K562 (cell line): ENCODE data around the gene CMIP. TPM values are rescaled to one million over a fixed set of nuclear protein-coding genes. Genes with fewer than 3 reads are reported as not detected.

Source experiments
- ATAC-seq: fragments of 200-7000 bp; cut with Tn5 transposase; 3 replicates; pipeline ENCODE4 v1.9.1; 2020; ENCODE audit warnings: moderate library complexity
- BruUV-seq: library from RNA; stranded (reverse); fragments of 400-500 nt; replicated peaks from 2 replicates; lab custom pipeline; 2021; lab: Mats Ljungman, UMichigan
- CTCF ChIA-PET: fragments of 300-600 bp; formaldehyde crosslinking; extraction: SDS; loops from one replicate; lab custom pipeline; 2021; ENCODE audit warnings: low intra/inter-chr PET ratio; lab: Yijun Ruan, JAX
- POLR2A ChIA-PET: fragments of 300-600, 350-650 bp; sonication (Branson Sonifier 250); formaldehyde crosslinking; extraction: SDS; loops from one replicate; lab custom pipeline; 2021; ENCODE audit warnings: antibody characterized with exemption, inconsistent platforms; lab: Yijun Ruan, JAX
- DNase-seq, 4 experiments: peaks; one replicate each; pipeline versions ENCODE4 v3.0.0 to v3.0.0-alpha.2; 2011 to 2018; ENCODE audit warnings: low spot score in 3 of 4, mixed read lengths in 3 of 4; ENCODE audit errors: extremely low read depth in 1 of 4
- FAIRE-seq: peaks from 2 replicates; lab custom pipeline; 2011; peaks lifted over from hg19 to GRCh38; lab: Jason Lieb, UNC
- H2AFZ ChIP-seq: 2 replicates; pipeline ENCODE4 v1.6.0; 2011; ENCODE audit warnings: low read depth, low read length, control low read depth, inconsistent platforms
- H3K27ac ChIP-seq: fragments of 200-600 bp; 3 replicates; pipeline ENCODE4 v1.8.0; 2011; ENCODE audit warnings: low read depth, mild to moderate bottlenecking, control low read depth, inconsistent platforms, low read length, moderate library complexity, mixed read lengths; ENCODE audit errors: extremely low read depth
- H3K27me3 ChIP-seq, 2 experiments: fragments of 300-600 bp in 1 of 2; 2 replicates in 1 of 2; 3 replicates in 1 of 2; pipeline versions ENCODE4 v1.6.0 to v1.8.0; 2011; ENCODE audit warnings: inconsistent platforms in 2 of 2, low read length in 2 of 2, mild to moderate bottlenecking in 1 of 2, mixed read lengths in 1 of 2, moderate library complexity in 1 of 2; ENCODE audit not compliant: control insufficient read depth in 2 of 2, insufficient read depth in 2 of 2
- H3K36me3 ChIP-seq: fragments of 300-600 bp; 3 replicates; pipeline ENCODE4 v1.8.0; 2011; ENCODE audit warnings: mild to moderate bottlenecking, low read length, inconsistent platforms; ENCODE audit not compliant: control insufficient read depth, insufficient read depth
- H3K4me1 ChIP-seq, 2 experiments: fragments of 200-600 bp in 1 of 2; replicated peaks in 1 of 2; 2 replicates in 1 of 2; 3 replicates in 1 of 2; pipeline versions ENCODE4 v1.5.1 to v1.8.0; 2011; ENCODE audit warnings: inconsistent platforms in 2 of 2, low read length in 2 of 2, mild to moderate bottlenecking in 1 of 2, mixed read lengths in 1 of 2, moderate library complexity in 1 of 2; ENCODE audit not compliant: control insufficient read depth in 2 of 2, insufficient read depth in 2 of 2
- H3K4me2 ChIP-seq: 2 replicates; pipeline ENCODE4 v1.6.1; 2011; ENCODE audit warnings: low read length, control low read depth, inconsistent platforms, mixed read lengths; ENCODE audit not compliant: insufficient read depth
- H3K4me3 ChIP-seq: fragments of 200-600 bp; sonication (generic), shearing (Covaris generic); 2 replicates; pipeline ENCODE4 v1.5.1; 2016; ENCODE audit warnings: control low read depth, inconsistent platforms
- H3K79me2 ChIP-seq: fragments of 200-600 bp; 3 replicates; pipeline ENCODE4 v1.8.0; 2011; ENCODE audit warnings: low read length, inconsistent platforms; ENCODE audit not compliant: control insufficient read depth, insufficient read depth
- H3K9ac ChIP-seq, 2 experiments: 2 replicates each; pipeline versions ENCODE4 v1.6.0 to v1.6.1; 2011; ENCODE audit warnings: low read depth in 2 of 2, low read length in 2 of 2, control low read depth in 1 of 2, inconsistent platforms in 1 of 2, mild to moderate bottlenecking in 1 of 2, mixed read lengths in 1 of 2; ENCODE audit not compliant: insufficient read depth in 1 of 2
- H3K9me1 ChIP-seq: one replicate; pipeline ENCODE4 v1.6.0; 2011; ENCODE audit warnings: inconsistent platforms, mild to moderate bottlenecking, low read length, moderate library complexity; ENCODE audit not compliant: control insufficient read depth, insufficient read depth
- H3K9me3 ChIP-seq: replicated peaks from 2 replicates; pipeline ENCODE4 v1.5.1; 2011; ENCODE audit warnings: low read depth, low read length, inconsistent platforms; ENCODE audit not compliant: control insufficient read depth, insufficient read depth
- H4K20me1 ChIP-seq: replicated peaks from 2 replicates; pipeline ENCODE4 v1.6.1; 2011; ENCODE audit warnings: low read length, inconsistent platforms, mixed read lengths; ENCODE audit not compliant: control insufficient read depth, insufficient read depth
- CBFA2T3 ChIP-seq: fragments of 450-650 bp; IDR thresholded peaks from 2 replicates; pipeline ENCODE4 v1.6.1; 2017
- CGGBP1 ChIP-seq: fragments of 250-450 bp; sonication (Bioruptor Pico); IDR thresholded peaks from 2 replicates; pipeline ENCODE4 v1.9.0; 2021; ENCODE audit warnings: mild to moderate bottlenecking
- E2F6 ChIP-seq, 2 experiments: IDR thresholded peaks; 2 replicates each; pipeline ENCODE4 v1.6.1; 2011; ENCODE audit warnings: borderline replicate concordance in 1 of 2, control low read depth in 1 of 2, low read depth in 1 of 2, low read length in 1 of 2, mild to moderate bottlenecking in 1 of 2, mixed read lengths in 1 of 2, moderate library complexity in 1 of 2; ENCODE audit not compliant: insufficient read depth in 1 of 2, insufficient read length in 1 of 2, poor library complexity in 1 of 2, severe bottlenecking in 1 of 2; ENCODE audit errors: extremely low read depth in 1 of 2
- FIP1L1 ChIP-seq: fragments of 200-400 bp; formaldehyde crosslinking; IDR thresholded peaks from 2 replicates; pipeline ENCODE4 v1.6.1; 2018; ENCODE audit warnings: mild to moderate bottlenecking, low read depth, low read length; ENCODE audit not compliant: poor library complexity, severe bottlenecking
- MEF2A ChIP-seq: IDR thresholded peaks from 2 replicates; pipeline ENCODE4 v1.6.1; 2011; ENCODE audit warnings: low read depth, mild to moderate bottlenecking, low read length, moderate library complexity; ENCODE audit not compliant: control insufficient read depth
- ZNF23 ChIP-seq: fragments of 250-450 bp; sonication (Bioruptor Pico); IDR thresholded peaks from 2 replicates; pipeline ENCODE4 v1.4.0; 2020; ENCODE audit warnings: mild to moderate bottlenecking
- WGBS: fragments of 100-300 bp; shearing (Covaris generic); methylation state at CpG from one replicate; pipeline ENCODE4 v1.1.6; 2016; ENCODE audit warnings: low coverage, mixed read lengths; ENCODE audit not compliant: insufficient coverage; ENCODE audit errors: missing lambda C conversion rate; 5-methylcytosine and 5-hydroxymethylcytosine counted together
- in situ Hi-C: fragments of 300-500 bp; cut with MboI; formaldehyde crosslinking; loops from 4 replicates; pipeline ENCODE4 v1.15.0; 2018; ENCODE audit warnings: inconsistent platforms, mixed read lengths
- intact Hi-C: fragments of 100-400 bp; cut with micrococcal nuclease; formaldehyde crosslinking; loops from 2 replicates; pipeline ENCODE4 v1.14.2; 2022
- polyA plus RNA-seq, 8 experiments: library from polyadenylated mRNA; depleted of rRNA in 4 of 8; stranded (reverse) in 5 of 8; unstranded in 3 of 8; fragments of >200 nt; fragmentation: Nextera tagmentation in 2 of 8; fragmentation: Illumina TruSeq in 1 of 8; extraction: Ambion mirVana in 2 of 8; extraction: Trizol in 1 of 8; gene quantifications; 2 replicates each; pipeline versions ENCODE4 v1.2.1 to v1.2.3, GENCODE V29; 2011 to 2014; ENCODE audit warnings: inconsistent platforms in 1 of 8, missing spikeins in 1 of 8
- total RNA-seq, 7 experiments: library from RNA; depleted of rRNA in 6 of 7; stranded (reverse); fragments of >200 nt in 6 of 7; fragmentation: Illumina TruSeq in 2 of 7; extraction: Trizol in 2 of 7; gene quantifications; 2 replicates each; pipeline versions ENCODE4 v1.2.1 to v1.2.3, GENCODE V29; 2011 to 2021; ENCODE audit warnings: low replicate concordance in 1 of 7

CMIP gene
- total and polyA plus RNA-seq, 9 of the 15 experiments (the other 6 are each of a cell fraction or from before 2014, with no cell fraction given): 0.94 to 82.5 (median 10.3) TPM

GRCh38 chr16:81416749-81417148, 27.9 kb upstream of the CMIP start:
- intact Hi-C loops (no loop called here), in situ Hi-C loops (no loop called here)
- 10% methylated on average over 8 of the region's 8 CpGs for WGBS
- Histone ChIP-seq H3K36me3 (no peaks in the 10 kb centered on the region), H3K27me3 (peaks cover 3 to 30% of the 10 kb centered on the region in 2 experiments; a peak in 3 of 5 replicates), H3K4me3 (no peak overlapping the region), H3K9me1 (no peaks in the 10 kb centered on the region), H3K9me3 (no peaks in the 10 kb centered on the region), H4K20me1 (no peaks in the 10 kb centered on the region), H2AFZ (no peak overlapping the region), H3K4me1 (peaks cover 0 to 3% of the 10 kb centered on the region in 2 experiments; a peak in 1 of 5 replicates), H3K27ac (no peak overlapping the region), H3K4me2 (no peak overlapping the region), H3K9ac (no peak overlapping the region), H3K79me2 (no peaks in the 10 kb centered on the region)
- DNase-seq (no peak), FAIRE-seq (no peak), ATAC-seq (no peak)
- POLR2A ChIA-PET: interaction anchor here (0.9 to 2.0 kb wide), 4 partner anchors 13 to 35 kb away, joined by 3 to 6 read pairs (median 4); no protein-coding TSS in a partner anchor
- TF ChIP-seq FIP1L1 (no peak), CGGBP1 (CRISPR knock-in tag) (no peak), CBFA2T3 (no peak), ZNF23 (no peak), MEF2A (no peak), E2F6 (IDR thresholded peaks at IDR 0.05; ENCODE audit: borderline replicate concordance in 1 of 2, extremely low read depth in 1 of 2, insufficient read depth in 1 of 2, insufficient read length in 1 of 2, low read depth in 1 of 2, low read length in 1 of 2, poor library complexity in 1 of 2, severe bottlenecking in 1 of 2) (no peak)
- CTCF ChIA-PET: no interaction called here
- no TSS peak for BruUV-seq
